AG08395 (cell line): ENCODE data around the gene RAD9B.
"Not testable (repeated sequence)": the region's sequence is repeated elsewhere in the genome, so short reads cannot be mapped to it uniquely, and the experiment has no call there.

ENCODE experiments used
- DNase-seq: peaks from one replicate; pipeline ENCODE4 v3.0.0; 2012; ENCODE audit warnings: mixed read lengths, low spot score

RAD9B gene

DNA sequence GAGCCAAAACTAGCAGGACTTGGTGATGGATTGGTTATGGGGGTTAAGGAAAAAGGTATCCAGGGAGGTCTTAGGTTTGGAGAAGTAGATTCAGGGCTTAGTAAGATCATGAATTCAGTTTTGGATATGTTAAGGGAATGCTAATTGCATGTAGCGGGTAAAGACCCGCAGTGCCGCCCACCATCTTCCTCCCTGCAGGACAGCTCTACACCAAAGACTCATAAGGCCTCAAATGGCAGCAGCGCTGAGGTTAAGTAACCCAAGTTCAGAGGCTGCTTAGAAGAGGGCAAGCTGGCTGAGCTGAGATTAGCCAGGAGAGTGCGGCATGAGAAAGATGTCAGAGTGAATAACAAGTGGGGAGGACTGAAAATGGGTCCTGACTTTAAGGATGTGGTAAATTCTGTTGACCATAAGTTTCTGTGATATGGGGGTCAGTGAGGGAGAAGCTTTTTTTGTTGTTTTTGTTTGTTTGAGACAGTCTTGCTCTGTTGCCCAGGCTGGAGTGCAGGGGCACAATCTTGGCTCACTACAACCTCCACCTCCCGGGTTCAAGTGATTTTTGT lies 26.2 kb downstream of the RAD9B start:
- DNase-seq = no peak

DNA sequence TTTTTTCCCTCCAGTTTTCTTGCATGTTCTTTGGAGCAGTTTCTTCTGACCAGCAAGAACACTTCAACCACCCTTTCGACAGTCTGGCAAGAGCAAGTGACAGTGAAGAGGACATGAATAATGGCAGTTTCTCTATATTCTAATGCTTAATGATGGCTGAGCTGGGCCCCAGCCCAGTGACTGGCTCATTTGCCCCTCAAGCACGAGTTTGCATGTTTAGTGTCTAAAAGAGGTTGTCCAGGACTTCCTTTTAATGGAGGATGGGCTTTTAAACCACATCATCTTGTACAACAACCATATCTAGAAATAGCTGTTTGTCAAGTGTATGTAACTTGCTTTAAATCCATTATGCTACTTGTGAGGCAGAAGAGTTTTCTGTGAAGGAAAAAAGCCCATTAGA lies 28.4 kb downstream of the RAD9B start:
- no peak for DNase-seq

DNA sequence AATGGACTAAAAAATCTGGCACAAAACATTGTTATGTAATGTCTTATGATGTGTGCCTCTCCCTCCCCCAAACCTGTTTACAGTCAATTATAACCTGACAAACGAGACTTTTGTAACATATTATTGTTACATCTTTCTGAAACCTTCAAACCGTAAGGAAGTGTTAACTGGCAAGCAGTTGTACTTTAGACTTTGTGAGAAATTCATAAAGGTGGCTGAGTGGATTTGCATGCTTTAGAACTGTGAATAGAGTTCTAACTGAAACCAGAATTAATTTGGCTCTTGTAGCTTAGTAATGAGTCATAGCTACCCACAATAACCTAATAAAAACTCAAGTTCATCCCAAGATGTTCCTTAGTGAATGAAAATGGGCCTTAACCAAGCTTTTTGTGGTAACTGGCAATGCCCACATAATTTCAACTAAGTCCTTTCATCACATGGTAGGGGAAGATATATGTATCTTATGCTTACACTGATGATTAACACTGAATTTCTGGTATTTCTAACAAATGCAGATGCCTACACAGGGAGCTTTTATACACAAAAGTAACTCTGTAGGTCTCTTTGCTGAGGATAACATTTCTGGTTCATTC lies 29.7 kb downstream of the RAD9B start:
- DNase-seq = peak; percentile 72

DNA sequence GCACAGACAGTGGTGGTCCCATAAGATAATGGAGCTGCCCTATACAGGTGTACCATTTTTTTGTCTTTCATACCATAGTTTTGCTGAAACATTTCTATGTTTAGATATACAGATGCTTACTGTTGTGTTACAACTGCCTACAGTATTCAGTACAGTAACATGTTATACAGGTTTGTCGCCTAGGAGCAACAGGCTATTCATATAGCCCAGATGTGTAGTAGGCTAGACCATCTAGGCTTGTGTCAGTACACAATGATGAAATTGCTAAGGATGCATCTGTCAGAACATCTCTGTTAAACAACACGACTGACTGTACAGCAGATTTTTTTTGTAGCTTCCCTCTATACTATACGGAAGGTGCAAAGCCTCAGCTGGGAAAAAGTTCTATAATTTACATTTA lies 30.5 kb downstream of the RAD9B start:
- no peak for DNase-seq

DNA sequence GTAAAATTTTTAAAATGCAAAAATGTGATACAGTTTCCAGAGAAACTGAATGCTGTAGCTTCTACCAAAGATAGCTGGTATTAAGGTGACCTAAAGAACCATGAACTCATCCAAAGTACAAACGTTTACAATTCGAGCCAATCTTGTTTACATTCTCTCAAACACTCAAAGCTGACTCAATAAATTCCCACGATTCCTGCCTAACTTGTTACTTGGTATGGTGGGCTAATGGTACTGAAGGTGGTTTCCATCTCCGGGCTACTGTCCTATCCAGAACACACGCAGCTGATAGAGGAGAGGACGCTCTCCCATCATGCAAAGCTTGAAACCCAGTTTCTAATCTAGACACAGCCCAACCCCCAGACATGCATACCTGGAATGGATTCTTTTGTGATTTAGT lies 31.5 kb downstream of the RAD9B start:
- DNase-seq = no peak

DNA sequence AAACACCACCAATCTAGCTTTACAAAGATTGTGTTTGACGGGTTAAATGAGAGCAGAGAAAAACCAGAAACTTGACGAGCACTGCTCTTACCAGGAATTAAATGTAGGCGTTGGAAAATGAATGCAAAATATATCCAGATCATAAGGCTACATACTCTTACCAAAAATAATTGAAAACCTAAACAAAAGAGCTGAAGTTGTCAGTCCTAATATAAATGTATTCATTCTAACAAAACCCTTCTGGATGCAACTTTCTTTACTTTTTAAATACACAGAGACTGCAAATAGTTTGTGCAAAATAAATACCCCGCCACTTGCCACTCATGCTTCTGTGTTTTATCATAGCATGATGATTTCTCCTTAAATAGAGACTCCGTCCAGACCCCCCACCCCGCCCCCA lies 32.7 kb downstream of the RAD9B start:
- no peak for DNase-seq

DNA sequence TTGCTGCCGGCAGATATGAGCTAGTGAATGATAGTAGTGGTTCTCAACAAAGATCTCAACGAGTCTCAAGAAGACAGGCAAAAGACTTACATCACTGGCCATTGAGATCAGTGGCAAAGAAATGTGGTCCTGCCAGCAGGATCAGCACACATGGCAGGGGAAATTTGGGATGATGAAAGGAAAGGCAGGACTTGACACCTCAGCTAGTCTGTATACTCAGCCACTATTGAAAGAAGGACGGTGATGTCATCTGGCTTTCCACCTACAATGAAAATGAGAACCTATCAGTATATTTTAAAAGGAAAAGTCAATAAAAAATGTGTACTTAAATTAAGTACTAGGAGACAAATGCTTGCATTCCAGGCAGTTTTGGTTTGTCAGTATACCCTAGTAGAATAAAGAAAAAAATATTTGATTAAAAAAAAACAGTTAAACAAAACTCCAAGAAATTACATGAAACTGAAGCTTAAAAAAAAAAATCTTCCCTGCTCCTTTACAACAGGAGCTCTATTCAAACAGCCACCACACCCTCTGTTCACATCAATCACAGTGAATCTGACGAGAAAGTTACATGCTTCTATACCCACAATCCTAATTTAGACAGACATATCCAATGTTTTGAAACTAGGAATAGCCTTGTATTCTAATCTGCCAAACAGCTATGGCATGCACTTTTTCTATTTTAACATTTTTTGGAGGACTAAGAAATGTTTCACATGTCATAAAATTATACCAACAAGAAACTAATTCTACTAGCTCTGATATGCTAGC lies 34.9 kb downstream of the RAD9B start:
- DNase-seq = no peak

DNA sequence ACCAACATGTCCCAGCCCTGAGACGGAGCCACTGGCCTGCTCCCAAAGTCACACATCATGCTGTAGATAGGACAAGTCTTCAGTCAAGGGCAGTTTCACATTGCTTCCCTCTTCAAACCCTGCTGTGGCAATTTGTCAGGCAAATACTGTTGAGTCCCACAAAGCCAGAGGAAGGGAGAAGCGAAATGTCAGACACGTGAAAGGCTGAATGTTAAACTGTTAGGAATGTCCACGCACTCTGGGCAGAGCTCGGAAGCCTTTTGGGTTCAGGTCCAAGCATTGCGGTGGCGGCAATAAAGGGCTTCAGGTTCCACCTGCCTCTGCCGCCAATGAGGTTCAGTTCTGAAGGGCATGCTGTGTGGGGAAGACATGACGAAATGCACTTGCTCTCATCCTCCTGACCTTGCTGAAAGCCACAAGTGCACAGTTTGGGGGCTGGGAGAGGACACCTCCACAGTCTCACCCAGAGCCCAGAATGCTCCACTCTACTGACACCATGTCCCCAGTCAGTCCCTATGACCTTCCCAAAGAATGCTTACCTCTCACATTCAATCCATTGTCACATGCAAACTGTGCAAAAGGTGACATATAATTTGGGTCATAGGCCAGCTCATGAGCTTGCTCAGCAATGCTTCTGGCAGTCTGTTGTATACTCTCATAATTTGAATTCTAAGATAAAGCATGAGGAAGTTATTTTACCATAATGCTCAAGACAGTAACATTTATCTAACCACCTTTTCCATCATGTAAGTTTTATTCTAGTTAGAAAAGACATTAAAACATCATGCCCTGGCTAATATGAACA lies 35.7 kb downstream of the RAD9B start:
- no peak for DNase-seq

DNA sequence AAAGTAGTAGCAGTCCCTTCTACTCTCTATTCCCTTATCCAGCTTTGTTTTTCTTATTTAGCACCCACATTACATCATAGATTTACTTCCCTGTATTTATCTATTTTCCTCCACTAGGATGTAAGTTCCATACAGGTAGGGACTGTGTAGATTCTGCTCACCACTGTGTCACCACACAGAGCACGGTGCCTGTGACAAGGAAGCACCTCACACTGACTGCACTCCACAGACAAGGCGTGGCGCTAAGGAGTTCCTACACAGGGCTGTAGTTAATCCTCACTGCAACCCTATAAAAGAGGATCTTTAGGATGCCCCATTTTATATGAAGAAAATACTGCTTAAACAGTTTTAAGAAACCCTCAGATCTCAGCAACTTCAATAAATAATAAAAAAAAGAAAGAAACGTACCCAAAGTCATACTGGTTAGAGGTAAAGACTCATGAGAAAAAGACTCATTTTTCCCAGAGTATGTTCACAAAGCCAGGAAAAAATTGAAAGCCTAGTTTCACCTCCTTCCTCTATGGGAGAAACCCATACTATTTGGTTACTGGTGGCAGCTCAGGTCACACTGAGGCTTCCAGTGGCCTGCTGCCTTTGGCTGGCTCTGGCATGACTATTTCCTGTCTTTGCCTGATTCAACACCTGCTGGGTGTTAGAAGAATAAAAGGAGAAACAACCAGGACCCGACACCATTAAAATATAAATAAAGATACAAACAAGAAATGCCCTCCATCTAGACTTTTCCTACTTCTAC lies 36.9 kb downstream of the RAD9B start:
- DNase-seq = no peak

DNA sequence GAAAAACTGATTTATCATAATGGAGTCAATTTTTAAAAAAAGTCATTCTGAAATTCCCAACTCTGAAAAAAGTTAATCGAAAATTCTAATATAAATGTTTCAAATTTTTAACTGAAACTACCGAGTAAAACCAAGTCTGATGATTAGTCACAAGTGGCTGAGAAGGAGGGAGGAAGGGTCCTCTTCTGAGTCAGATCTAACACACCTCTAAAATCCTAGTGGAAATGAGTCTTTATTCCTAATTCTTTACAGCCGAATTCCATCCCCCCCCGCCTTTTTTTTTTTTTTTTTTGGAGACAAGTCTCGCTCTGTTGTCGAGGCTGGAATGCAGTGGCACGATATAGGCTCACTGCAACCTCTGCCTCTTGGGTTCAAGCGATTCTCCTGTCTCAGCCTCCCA lies 37.9 kb downstream of the RAD9B start:
- peak; percentile 13 for DNase-seq

DNA sequence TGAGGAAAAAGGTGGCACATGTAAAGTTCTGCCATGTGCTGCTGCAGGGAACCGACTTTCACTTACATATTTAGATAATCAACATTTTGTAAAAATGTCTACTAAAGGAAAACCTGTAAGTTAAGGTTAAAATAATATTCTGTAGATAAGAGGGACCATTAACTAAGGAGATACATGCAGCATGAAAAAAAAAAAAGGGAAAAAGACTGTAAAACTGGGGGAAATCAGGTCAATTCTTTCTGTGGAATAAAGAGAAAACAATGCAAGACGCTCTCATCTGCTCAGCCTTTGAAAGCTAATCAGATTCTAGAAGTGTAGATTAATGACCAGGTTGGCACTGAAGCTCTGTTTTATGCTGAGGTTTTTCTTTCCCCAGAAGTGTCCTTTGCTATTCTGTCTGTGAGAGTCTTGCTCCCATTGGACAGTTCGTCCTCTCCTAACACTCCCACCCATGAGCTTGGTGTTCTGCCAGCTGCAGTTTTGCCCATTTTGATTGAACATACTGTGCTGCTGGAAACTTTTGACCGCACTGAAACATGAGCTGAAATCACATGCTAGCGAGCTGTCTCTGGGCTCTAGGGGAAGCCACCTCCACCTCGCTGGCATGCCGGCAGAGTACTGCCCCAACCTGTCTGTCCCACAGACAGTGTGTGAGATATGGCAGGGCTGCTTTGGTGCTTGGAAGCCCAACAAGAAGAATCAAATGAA lies 41.3 kb downstream of the RAD9B start:
- peak; percentile 10 for DNase-seq

DNA sequence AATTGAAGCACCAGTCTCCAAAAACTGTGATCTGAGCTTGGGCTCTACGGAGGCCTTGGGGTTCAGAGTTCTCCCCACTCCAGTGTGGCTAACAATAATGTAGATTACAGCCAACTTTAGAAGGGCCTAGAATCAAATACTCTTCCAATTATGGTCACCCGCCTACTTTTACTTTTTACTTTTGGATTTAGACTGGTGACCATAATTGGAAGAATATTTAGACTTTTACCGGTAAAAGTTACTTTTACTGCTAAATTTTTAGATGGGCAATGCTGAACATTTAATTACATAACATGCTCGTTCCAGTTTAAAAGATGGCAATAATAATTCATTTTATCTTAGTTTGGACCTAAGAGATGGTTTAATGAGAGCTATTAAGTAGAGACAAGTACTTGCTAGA lies 41.8 kb downstream of the RAD9B start:
- no peak for DNase-seq

DNA sequence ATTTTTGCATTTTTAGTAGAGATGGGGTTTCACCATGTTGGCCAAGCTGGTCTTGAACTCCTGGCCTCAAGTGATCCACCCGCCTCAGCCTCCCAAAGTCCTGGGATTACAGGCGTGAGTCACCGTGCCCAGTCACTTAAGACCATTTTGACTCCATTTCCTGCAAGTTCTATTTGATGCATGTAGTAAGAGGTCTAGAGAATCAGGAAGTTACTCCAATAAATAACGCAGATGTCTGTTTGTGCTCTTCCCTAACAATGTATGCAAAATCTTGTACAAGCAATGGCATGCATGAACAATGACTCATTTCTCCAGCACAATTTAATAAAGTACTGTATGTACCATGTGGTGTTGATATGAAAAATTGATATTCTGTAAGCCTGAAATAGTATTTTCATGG lies 43.1 kb downstream of the RAD9B start:
- not testable (repeated sequence) for DNase-seq

DNA sequence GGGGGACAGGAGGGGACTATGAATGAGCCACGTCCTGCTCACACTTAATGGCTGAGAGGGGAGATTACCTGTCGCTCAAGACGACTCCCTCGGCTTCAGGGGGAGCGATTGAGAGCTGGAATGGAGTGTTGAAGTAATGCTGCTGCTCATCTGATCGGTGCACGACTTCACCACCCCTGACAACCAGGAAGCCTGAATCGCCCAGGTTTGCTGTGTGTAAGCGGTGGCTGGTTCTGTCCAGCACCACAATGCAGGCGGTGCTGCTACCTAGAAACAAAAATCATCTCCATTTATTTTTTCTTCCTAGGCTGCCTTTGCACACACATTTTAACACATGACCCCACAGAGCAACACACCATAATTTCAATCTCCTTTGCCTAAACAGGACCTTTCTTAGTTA lies 43.7 kb downstream of the RAD9B start:
- DNase-seq = no peak

DNA sequence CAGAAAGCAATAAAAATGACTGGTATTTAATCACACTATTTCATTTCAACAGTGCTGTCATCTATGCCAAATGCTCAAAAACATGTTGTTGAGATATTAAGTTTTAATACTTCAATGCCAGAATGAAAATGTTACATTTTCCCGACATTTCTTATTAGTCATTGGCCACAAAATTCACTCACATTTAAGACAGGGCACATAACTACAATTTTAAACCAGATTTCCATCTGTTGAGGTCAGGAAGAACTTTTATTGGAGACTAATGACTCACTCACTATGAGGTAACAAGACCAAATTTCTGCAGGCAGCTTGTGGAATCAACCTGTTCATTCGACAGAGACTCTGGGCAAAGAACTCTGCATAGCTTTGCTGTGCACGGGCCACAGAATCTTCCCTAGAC lies 44.2 kb downstream of the RAD9B start:
- peak; percentile 77 for DNase-seq

DNA sequence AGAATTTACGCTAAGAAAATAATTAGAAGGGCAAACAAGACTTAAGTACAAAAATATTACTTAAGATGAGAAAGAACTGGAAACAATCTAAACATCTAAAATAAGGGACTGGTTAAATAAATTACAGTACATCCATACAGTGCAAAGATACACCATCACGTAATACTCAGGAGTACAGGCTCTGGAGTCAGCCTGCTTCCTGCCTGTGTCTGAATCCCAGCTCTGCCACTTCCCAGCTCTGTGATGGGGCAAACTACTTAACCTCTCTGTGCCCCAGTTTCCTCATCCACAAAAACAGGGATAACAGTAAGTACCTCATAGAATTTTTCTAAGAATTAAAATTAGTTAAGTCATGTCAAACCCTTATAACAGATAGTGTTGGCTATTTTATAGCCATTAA lies 45.0 kb downstream of the RAD9B start:
- DNase-seq = no peak

DNA sequence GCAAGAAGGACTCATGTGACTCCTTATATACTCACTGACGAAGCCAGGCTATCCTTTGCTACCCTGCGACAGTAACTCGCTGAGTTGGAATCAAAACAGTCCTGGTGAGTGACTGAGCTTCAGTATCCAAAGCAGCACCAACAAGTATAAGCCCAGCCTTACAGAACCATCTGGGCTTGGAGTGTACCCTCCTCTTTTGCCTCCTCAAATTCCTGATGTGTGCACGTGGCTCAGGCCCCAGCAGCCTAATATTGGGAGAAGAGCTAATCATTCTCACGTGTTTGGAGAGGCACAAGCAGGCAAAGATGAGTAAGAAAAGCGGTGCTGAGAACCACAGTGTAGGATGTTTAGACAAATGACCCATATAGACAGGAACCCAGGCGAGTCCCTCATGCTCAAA lies 46.5 kb downstream of the RAD9B start:
- DNase-seq = peak; percentile 39

DNA sequence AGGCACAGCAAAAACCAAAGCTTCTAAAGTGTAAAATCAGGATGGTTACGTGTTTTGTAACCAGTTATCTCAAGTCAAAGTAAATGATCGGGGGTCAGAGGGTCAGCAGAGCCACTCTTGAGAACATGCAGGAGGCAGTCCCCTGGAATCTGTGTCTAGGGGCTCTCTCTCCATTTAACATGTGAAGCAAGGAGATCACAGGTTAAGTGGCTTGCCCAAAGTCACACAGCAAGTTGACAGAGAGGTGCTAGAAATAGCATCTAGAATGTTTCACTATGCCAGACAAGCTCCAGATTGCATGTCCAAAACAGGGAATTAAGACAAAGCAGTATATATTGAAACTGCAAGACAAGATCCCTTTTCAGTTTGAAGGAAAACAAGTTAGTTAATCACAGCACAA lies 47.6 kb downstream of the RAD9B start:
- DNase-seq = no peak

DNA sequence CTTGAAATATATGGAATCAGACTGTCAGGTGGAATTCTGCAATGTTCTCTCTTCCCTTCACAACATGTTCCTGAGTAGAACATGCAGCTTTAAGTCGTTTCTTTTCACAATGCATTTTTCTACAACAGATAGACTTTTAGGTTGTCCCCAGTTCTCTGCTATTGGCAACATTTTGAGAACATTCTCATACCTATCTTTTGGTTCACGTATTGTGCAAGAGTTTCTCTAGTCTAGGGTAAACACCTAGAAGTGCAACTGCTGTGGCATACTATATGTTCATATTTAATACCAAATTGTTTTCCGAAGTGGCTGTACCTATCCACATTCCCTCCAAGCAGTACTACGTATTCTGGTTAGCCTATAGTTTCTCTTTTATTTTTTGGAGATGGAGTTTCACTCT lies 48.9 kb downstream of the RAD9B start:
- DNase-seq = no peak
